ENCODE results near the gene NSMF.
A peak's percentile ranks its signal among the peaks of the same experiment; 100 is the strongest.

The NSMF gene

GRCh38 chr9:137447722-137448601 lies 11.2 kb downstream of the NSMF start:
- no peak for DNase-seq (ENCODE audit: low read depth)

- no peak for DNase-seq (ENCODE audit: low read depth)
These were observed 12.2 kb downstream of the NSMF start for GRCh38 chr9:137446851-137447471.

GRCh38 chr9:137445930-137446431 lies 13.2 kb downstream of the NSMF start:
- no peak for DNase-seq (ENCODE audit: low read depth)

- DNase-seq (ENCODE audit: low read depth), result peak; percentile 75
These were observed 13.8 kb downstream of the NSMF start for GRCh38 chr9:137445275-137445807.

- DNase-seq (ENCODE audit: low read depth), result no peak
These were observed 14.9 kb downstream of the NSMF start for GRCh38 chr9:137444106-137444790.

- DNase-seq (ENCODE audit: low read depth), result no peak
These were observed 17.2 kb downstream of the NSMF start for GRCh38 chr9:137441935-137442321.

- no peak for DNase-seq (ENCODE audit: low read depth)
These were observed 17.7 kb downstream of the NSMF start, which contains the start of gene ENTPD8 for GRCh38 chr9:137441289-137441934. ENTPD8 (minus strand) TSS chr9:137441357; CDS start chr9:137438285, 3,072 bp downstream.

GRCh38 chr9:137439158-137439714 lies 19.9 kb downstream of the NSMF start:
- no peak for DNase-seq (ENCODE audit: low read depth)

- DNase-seq (ENCODE audit: low read depth), result no peak
These were observed 20.5 kb downstream of the NSMF start for GRCh38 chr9:137438591-137439157.

GRCh38 chr9:137437691-137438590 lies 21.2 kb downstream of the NSMF start:
- DNase-seq (ENCODE audit: low read depth), result no peak

GRCh38 chr9:137436761-137437600 lies 22.2 kb downstream of the NSMF start:
- no peak for DNase-seq (ENCODE audit: low read depth)

GRCh38 chr9:137435980-137436760 lies 23.0 kb downstream of the NSMF start:
- no peak for DNase-seq (ENCODE audit: low read depth)

GRCh38 chr9:137435381-137435891 lies 23.7 kb downstream of the NSMF start:
- no peak for DNase-seq (ENCODE audit: low read depth)

GRCh38 chr9:137434498-137435380 lies 24.4 kb downstream of the NSMF start:
- DNase-seq (ENCODE audit: low read depth), result no peak

- no peak for DNase-seq (ENCODE audit: low read depth)
These were observed 25.2 kb downstream of the NSMF start for GRCh38 chr9:137433916-137434431.

GRCh38 chr9:137433349-137433915 lies 25.7 kb downstream of the NSMF start:
- DNase-seq (ENCODE audit: low read depth), result no peak
